Left hindlimb (tissue), 1 donor: ENCODE measurements around the gene TCF4.

ENCODE experiments used
- DNase-seq: peaks from one replicate; pipeline ENCODE4 v3.0.0-alpha.2; 2018

TCF4 gene

GRCh38 chr18:55280503-55280902, 307.5 kb downstream of the TCF4 start:
- no peak for DNase-seq

GRCh38 chr18:55275039-55275901, 312.7 kb downstream of the TCF4 start:
- DNase-seq = no peak

- no peak for DNase-seq
Observed at GRCh38 chr18:55272510-55273243, 315.3 kb downstream of the TCF4 start.

DNA sequence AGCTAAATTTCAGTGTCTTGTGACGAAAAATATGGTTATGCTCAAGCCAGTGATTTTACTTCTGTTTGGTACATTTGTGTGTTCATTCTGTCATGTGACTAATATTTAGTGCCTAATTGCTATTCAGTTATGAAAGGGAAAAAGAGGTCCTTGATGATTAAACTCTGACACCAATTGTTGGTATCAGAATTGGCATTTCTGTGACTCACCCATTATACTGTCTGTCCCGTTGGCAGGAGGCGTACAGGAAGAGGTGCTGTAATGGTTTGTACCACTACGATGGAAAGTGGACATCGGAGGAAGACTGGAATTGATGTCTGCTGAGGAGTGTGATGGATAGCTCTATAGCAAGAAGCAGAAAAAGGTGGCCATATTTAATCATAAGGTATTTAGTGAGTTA, 318.4 kb downstream of the TCF4 start:
- no peak for DNase-seq

DNA sequence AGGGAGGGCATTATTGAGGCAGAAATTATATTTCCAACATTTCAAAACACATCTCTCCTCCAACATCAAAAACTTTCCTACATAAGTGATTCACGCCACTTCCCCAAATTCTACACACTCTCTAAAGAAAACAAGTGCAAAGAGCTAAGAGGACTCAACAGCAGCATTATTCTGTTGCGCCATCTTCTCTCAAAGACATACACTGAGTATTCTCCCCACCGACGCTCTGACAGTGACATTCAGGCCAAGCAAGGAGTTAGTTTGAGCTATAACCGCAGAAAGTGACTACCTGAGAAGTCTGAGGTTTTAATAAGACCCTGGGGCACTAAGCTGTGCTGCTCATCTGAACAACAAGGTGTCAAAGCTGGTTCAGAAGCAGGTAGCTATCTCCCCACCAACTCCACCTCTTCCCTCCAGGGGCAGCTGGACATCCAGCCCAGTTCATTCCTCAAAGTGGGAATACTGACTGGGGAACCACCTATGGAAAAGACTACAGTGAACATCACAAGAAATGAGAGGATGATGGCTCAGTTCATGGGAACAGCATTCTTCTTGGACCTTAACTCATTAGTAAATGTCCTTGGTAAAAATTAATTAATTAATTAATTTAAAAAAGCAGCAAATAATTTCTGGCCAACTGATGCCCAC, 319.2 kb downstream of the TCF4 start:
- no peak for DNase-seq

DNA sequence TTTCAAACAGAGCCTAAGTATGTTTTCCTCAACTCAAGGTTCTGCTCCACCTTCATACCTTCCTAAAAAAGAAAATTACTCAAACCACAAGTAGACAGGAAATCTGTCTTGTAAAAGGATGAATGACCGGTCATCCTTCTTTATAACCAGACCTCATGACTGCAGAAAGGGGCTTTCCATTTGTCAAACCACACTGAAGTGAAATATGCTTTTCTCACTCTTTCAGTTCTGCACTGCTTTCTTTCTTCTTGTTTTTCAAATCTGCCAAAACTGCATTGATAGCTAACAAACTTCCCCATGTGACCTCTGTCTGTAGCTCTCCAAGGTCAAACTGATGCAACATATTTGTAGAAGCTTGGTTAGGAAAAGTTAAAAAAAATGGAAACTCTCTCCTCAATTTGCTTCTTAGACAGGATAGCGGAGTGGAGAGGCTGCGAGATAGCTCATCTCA, 319.8 kb downstream of the TCF4 start:
- no peak for DNase-seq

GRCh38 chr18:55266981-55267380, 321.0 kb downstream of the TCF4 start:
- DNase-seq = no peak

- DNase-seq = no peak
Observed at GRCh38 chr18:55265984-55266383, 322.0 kb downstream of the TCF4 start.

DNA sequence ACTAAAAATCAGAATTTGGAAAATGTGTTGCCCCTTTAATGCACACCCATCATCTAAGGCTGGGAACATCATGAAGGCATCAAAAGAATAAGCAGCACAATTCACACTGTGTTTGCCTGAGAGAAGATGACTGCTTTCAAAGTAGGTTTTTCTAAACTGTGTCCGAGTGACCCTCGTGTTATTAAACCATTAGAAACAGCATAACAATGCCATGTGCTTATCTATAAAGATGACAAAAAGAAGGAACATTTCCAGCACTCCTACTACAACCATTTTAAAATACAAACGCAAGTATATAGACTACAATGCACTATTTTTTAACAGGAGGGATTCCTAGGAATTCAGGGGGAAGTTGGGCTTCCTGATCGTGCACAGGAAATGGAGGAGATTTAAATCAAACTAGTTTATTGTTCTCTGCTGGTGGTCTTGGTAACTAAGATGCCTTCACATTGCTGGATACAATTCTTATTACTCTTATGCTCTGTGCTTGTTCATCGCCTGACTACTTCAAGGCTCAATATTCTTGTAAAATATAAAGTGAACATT, 322.8 kb downstream of the TCF4 start:
- DNase-seq = no peak

GRCh38 chr18:55264108-55264507, 323.9 kb downstream of the TCF4 start:
- no peak for DNase-seq

GRCh38 chr18:55262021-55262560, 325.9 kb downstream of the TCF4 start:
- DNase-seq = no peak

DNA sequence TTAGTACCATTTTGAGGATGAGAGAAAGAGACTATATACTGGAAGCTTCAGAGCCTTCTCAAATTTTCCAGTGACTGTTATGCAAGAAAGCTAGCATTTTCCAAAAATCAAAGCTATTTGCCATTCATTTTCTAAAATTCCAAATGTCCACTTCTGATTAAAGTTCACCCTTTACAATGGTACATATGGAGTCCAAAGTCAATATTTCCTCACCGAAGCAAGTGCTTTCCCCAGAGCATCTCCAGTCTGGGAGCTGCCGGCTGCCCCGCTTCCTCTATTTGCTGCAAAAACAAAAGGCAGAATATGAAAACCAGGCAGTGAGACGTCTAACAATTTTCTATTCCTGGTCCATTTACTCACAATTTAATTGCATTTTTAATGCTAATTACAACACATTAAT, 326.7 kb downstream of the TCF4 start:
- DNase-seq = no peak

DNA sequence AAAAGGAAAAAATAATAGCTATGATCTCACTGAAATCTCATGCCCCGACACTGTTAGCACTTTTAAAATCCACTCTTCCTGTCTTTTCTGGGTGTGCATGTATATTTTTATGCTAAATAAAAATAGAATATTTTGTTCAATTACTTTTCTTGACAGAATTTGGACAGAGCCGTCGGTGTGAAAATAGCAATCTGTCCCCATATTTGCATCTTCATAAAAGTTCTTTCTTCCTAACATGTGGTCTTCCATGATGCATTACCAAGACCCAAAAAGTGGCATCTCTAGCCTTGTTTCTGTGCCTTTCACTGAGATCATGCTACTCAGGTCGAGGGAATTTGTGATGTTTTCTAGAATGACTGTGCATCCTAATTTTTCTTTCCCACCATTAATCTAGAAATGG, 329.9 kb downstream of the TCF4 start:
- no peak for DNase-seq

DNA sequence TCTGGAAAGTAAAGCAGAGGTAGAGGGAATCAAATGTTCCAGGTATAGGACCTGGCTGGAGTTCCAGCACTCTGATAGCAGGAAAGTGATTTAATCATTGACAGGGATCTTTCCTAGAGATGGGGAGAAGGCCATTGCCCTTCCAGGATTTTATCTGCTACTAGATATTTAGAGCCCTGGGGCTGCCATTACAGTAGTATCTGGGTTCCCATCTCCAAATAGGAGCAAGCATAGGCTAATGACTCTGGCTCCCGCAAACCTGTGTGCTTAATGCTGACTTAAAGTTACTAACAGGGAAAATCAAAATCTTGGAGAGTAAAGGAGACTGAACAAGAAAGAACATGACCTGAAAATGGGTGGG, 331.1 kb downstream of the TCF4 start:
- DNase-seq = no peak

DNA sequence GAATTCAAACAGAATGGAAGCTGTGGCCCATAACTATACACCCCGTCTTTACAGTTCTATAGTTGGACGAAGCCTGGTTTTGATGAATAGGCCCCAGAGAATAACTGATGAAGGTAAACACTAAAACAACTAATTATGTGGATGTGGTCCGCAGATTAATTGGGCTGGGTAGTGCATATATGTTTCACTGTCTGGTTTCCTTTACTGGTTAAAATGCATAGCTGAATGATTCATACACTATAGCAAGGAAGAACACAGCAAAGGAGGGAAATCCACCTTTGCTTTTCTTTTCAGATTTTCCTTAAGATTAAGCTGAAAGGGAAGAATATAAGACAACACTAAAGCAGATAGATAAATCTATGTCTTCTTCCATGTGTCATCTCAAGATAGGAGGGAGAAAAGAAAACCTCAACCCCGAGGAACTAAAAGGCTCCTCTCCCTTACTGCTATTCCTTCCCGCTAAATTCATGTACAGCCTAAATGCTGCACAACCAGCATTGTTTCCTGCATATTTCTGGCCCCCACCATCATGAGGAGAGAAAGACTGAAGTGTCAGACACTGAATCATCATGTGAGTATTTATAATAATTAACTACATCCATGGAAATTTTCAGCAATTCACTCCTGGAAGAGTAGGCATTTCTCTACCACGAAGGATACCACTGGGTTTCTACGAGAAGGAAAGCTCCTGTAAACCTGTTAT, 331.6 kb downstream of the TCF4 start:
- DNase-seq = no peak

- no peak for DNase-seq
Observed at GRCh38 chr18:55253814-55254213, 334.2 kb downstream of the TCF4 start.

DNA sequence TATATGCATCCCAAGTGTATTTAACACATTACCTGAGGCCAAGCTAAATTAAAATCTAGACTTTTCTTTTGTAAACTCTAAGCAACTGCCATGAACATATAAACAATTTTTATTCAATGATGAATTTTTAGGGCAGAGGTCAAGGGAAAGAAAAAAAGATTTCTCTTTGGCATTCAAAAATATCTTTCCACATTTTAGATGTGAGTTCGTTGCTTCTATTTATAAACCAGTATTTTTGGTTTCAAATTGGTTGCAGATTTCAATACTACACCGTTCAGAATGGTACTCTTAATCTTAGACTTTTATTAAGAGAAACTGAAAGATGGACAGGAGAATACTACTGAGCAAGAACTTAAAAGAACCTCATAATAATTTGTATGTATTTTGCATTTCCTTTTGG, 335.1 kb downstream of the TCF4 start:
- no peak for DNase-seq

- no peak for DNase-seq
Observed at GRCh38 chr18:55252053-55252675, 335.8 kb downstream of the TCF4 start.

DNA sequence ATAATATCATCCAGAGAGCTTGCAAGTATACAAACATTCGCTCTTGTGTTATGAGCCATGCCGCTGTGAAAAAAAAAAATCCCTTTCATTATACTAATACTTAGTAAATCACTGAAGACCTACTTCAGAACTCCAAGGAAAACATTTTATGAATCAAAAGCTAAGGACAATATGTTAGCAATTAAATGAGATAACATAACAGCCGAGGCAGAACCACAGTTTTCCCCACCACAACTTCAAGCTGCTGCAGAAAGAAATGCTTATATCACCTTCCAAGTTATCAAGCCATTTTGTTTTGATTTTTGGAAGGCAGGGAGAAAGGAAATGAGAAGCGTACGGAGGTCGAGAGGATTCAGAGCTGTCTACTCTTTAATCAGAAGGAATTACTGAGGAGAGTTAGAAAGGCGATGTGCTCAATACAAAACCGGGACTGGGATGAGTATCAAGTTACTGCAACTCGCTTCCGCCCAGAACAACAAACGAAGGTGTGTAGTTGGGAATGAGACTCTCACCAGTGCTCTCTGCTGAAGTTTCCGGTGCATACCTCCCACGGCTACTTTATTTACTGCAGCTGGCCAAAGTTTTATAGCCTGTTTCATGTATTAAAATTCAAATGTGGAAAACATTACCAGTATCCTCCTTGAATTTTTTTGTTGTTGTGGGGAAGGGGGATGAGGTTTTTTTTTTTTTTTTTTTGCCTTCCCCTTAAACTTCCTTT, 336.6 kb downstream of the TCF4 start:
- peak; percentile 68 for DNase-seq

- no peak for DNase-seq
Observed at GRCh38 chr18:55250768-55251173, 337.2 kb downstream of the TCF4 start.

- no peak for DNase-seq
Observed at GRCh38 chr18:55249550-55249949, 338.4 kb downstream of the TCF4 start.
